CD8-positive, alpha-beta memory T cell (primary cell): Measurements from ENCODE around the gene HNRNPH1. TPM values are rescaled to one million over a fixed set of nuclear protein-coding genes. Genes with fewer than 3 reads are reported as not detected.
"Not testable (repeated sequence)": the region's sequence is repeated elsewhere in the genome, so short reads cannot be mapped to it uniquely, and the experiment has no call there.

Experiments
- CTCF ChIA-PET: fragments of 350-600 bp; sonication (Branson Sonifier 250); formaldehyde crosslinking; loops from one replicate; lab custom pipeline; 2021; ENCODE audit warnings: antibody characterized with exemption; lab: Charles Lee
- POLR2A ChIA-PET: fragments of 350-600 bp; sonication (Branson Sonifier 250); formaldehyde crosslinking; loops from one replicate; lab custom pipeline; 2021; ENCODE audit warnings: antibody characterized with exemption; lab: Charles Lee
- DNase-seq, 5 donors: peaks; one replicate each; pipeline versions ENCODE4 v3.0.0 to v3.0.0-alpha.2; 2020 to 2022; ENCODE audit warnings: mixed read lengths in 1 of 5
- H3K27ac ChIP-seq: one replicate; pipeline ENCODE4 v1.7.0; 2013; ENCODE audit warnings: low read depth, mild to moderate bottlenecking, low read length, moderate library complexity
- H3K27me3 ChIP-seq: 2 replicates; pipeline ENCODE4 v1.7.0; 2013; ENCODE audit warnings: low read length, mild to moderate bottlenecking; ENCODE audit not compliant: insufficient read depth, poor library complexity, severe bottlenecking
- H3K36me3 ChIP-seq: 2 replicates; pipeline ENCODE4 v1.7.0; 2013; ENCODE audit warnings: mild to moderate bottlenecking, low read length, moderate library complexity; ENCODE audit not compliant: insufficient read depth
- H3K4me1 ChIP-seq: 2 replicates; pipeline ENCODE4 v1.7.0; 2013; ENCODE audit warnings: mild to moderate bottlenecking, low read length, moderate library complexity; ENCODE audit not compliant: insufficient read depth
- H3K4me3 ChIP-seq: 2 replicates; pipeline ENCODE4 v1.7.0; 2013; ENCODE audit warnings: mild to moderate bottlenecking, low read length
- H3K9me3 ChIP-seq: 2 replicates; pipeline ENCODE4 v1.7.0; 2013; ENCODE audit warnings: mild to moderate bottlenecking, low read length
- H3K27ac Mint-ChIP-seq, 8 donors: one replicate each; pipeline ENCODE4 v1.8.0; 2020 to 2021; ENCODE audit warnings: mixed read lengths in 8 of 8, mild to moderate bottlenecking in 6 of 8, inconsistent platforms in 3 of 8, moderate library complexity in 3 of 8
- H3K27me3 Mint-ChIP-seq, 2 donors: one replicate each; pipeline ENCODE4 v1.8.0; 2020 to 2021; ENCODE audit warnings: mixed read lengths in 2 of 2, mild to moderate bottlenecking in 1 of 2, moderate library complexity in 1 of 2
- H3K36me3 Mint-ChIP-seq, 3 donors: one replicate each; pipeline ENCODE4 v1.8.0; 2020 to 2021; ENCODE audit warnings: mixed read lengths in 3 of 3, inconsistent platforms in 1 of 3, mild to moderate bottlenecking in 1 of 3
- H3K4me1 Mint-ChIP-seq, 3 donors: one replicate each; pipeline ENCODE4 v1.8.0; 2020 to 2021; ENCODE audit warnings: mixed read lengths in 3 of 3, inconsistent platforms in 1 of 3, mild to moderate bottlenecking in 1 of 3
- H3K4me3 Mint-ChIP-seq, 7 donors: one replicate each; pipeline ENCODE4 v1.8.0; 2020 to 2021; ENCODE audit warnings: mixed read lengths in 7 of 7, mild to moderate bottlenecking in 6 of 7, moderate library complexity in 4 of 7, inconsistent platforms in 2 of 7
- H3K9me3 Mint-ChIP-seq, 5 donors: one replicate each; pipeline ENCODE4 v1.8.0; 2020 to 2022; ENCODE audit warnings: mixed read lengths in 5 of 5, mild to moderate bottlenecking in 3 of 5, moderate library complexity in 2 of 5, inconsistent platforms in 1 of 5
- polyA plus RNA-seq: library from polyadenylated mRNA; unstranded; fragments of 300-500 nt; fragmentation: Illumina TruSeq; gene quantifications from one replicate; pipeline ENCODE4 v1.2.3, GENCODE V29; 2021
- total RNA-seq, 2 experiments: library from RNA; stranded (reverse); gene quantifications; one replicate each; pipeline ENCODE4 v1.2.3, GENCODE V29; 2021

The HNRNPH1 gene
- total and polyA plus RNA-seq, 3 experiments from 2014 or later = 103 to 961 (median 929) TPM

- CTCF ChIA-PET = interaction anchor here (1.2 to 3.4 kb wide), 2 partner anchors 12 to 29 kb away, joined by 4 to 26 read pairs; partner anchors contain the start of gene HNRNPH1
- H3K36me3 Mint-ChIP-seq, H3K27me3 Mint-ChIP-seq, H3K36me3 ChIP-seq, H3K4me3 ChIP-seq, H3K27me3 ChIP-seq, H3K9me3 ChIP-seq, H3K4me1 ChIP-seq, H3K27ac ChIP-seq, H3K9me3 Mint-ChIP-seq, H3K4me1 Mint-ChIP-seq: not testable (repeated sequence)
- DNase-seq = peak in 1 of 5 donors; percentile 22
- H3K27ac Mint-ChIP-seq = peak overlapping the region in 1 of 8 donors; percentile 47
- POLR2A ChIA-PET = interaction anchor here (1.0 to 1.1 kb wide), 2 partner anchors 10 to 13 kb away, joined by 3 to 4 read pairs; partner anchors contain the start of gene HNRNPH1
- H3K4me3 Mint-ChIP-seq = peak overlapping the region in 1 of 7 donors; percentile 34
Measured at GRCh38 chr5:179633501-179634369, 10.3 kb upstream of the HNRNPH1 start.

- no peaks in the 10 kb centered on the region for H3K27me3 ChIP-seq
- H3K9me3 Mint-ChIP-seq = peaks cover 0 to 4% (median 0%) of the 10 kb centered on the region in 5 donors
- peaks cover 21 to 41% (median 25%) of the 10 kb centered on the region in 3 donors for H3K36me3 Mint-ChIP-seq
- ChIA-PET POLR2A (interaction anchor here (0.6 to 5.3 kb wide), 4 partner anchors 12 to 75 kb away, joined by 3 to 51 read pairs (median 36); partner anchors contain the start of genes CANX and RUFY1), CTCF (no interaction called here)
- H3K9me3 ChIP-seq = no peaks in the 10 kb centered on the region
- H3K4me1 Mint-ChIP-seq = peaks cover 34 to 43% (median 41%) of the 10 kb centered on the region in 3 donors
- H3K4me3 Mint-ChIP-seq = peak overlapping the region in 6 of 7 donors; percentile 90 to 99 (median 97)
- H3K36me3 ChIP-seq = peaks cover 21% of the 10 kb centered on the region
- H3K27me3 Mint-ChIP-seq = peaks cover 0 to 14% of the 10 kb centered on the region in 2 donors
- H3K4me1 ChIP-seq = peaks cover 34% of the 10 kb centered on the region
- peak overlapping the region; percentile 73 for H3K4me3 ChIP-seq
- peak overlapping the region; percentile 95 to 100 (median 99) for H3K27ac Mint-ChIP-seq
- peak overlapping the region; percentile 97 for H3K27ac ChIP-seq
- DNase-seq = peak in 1 of 5 donors; percentile 36
Measured at GRCh38 chr5:179624841-179625271, 1.4 kb upstream of the HNRNPH1 start.

GRCh38 chr5:179623906-179624741 lies 653 bp upstream of the HNRNPH1 start:
- peaks cover 0 to 14% of the 10 kb centered on the region in 2 donors for H3K27me3 Mint-ChIP-seq
- DNase-seq = peak in 4 of 5 donors; percentile 22 to 75 (median 34)
- H3K27ac ChIP-seq = peak overlapping the region; percentile 97

GRCh38 chr5:179621551-179622214 lies 1.8 kb downstream of the HNRNPH1 start:
- H3K4me3 Mint-ChIP-seq = peak overlapping the region; percentile 90 to 99 (median 97)
- peaks cover 0 to 14% of the 10 kb centered on the region in 2 donors for H3K27me3 Mint-ChIP-seq
- H3K27me3 ChIP-seq = no peaks in the 10 kb centered on the region
- DNase-seq = peak in 1 of 5 donors; percentile 45
- H3K9me3 ChIP-seq = no peaks in the 10 kb centered on the region
- H3K4me1 Mint-ChIP-seq = peaks cover 65 to 72% (median 66%) of the 10 kb centered on the region in 3 donors
- H3K36me3 ChIP-seq = peaks cover 49% of the 10 kb centered on the region
- H3K27ac ChIP-seq = peak overlapping the region; percentile 75
- CTCF ChIA-PET = interaction anchor here (1.4 to 4.3 kb wide), 4 partner anchors 9 to 110 kb away, joined by 3 to 27 read pairs (median 16); no protein-coding TSS in a partner anchor
- peaks cover 40 to 70% (median 44%) of the 10 kb centered on the region in 3 donors for H3K36me3 Mint-ChIP-seq
- H3K4me3 ChIP-seq = peak overlapping the region; percentile 58
- peaks cover 0 to 4% (median 0%) of the 10 kb centered on the region in 5 donors for H3K9me3 Mint-ChIP-seq
- POLR2A ChIA-PET = interaction anchor here (0.8 to 5.3 kb wide), 6 partner anchors 9 to 199 kb away, joined by 3 to 51 read pairs (median 10); partner anchors contain the start of genes MAML1, RUFY1 and SQSTM1
- peaks cover 64% of the 10 kb centered on the region for H3K4me1 ChIP-seq
- H3K27ac Mint-ChIP-seq = peak overlapping the region; percentile 94 to 100 (median 98)

More at GRCh38 chr5:179623906-179624741, 653 bp upstream of the HNRNPH1 start:
- Mint-ChIP-seq H3K27ac (peak overlapping the region; percentile 95 to 100 (median 99)), H3K4me3 (peak overlapping the region; percentile 90 to 99 (median 97)), H3K9me3 (peaks cover 0 to 4% (median 0%) of the 10 kb centered on the region in 5 donors), H3K36me3 (peaks cover 23 to 47% (median 30%) of the 10 kb centered on the region in 3 donors), H3K4me1 (peaks cover 41 to 49% (median 47%) of the 10 kb centered on the region in 3 donors)
- Histone ChIP-seq H3K27me3 (no peaks in the 10 kb centered on the region), H3K9me3 (no peaks in the 10 kb centered on the region), H3K4me3 (peak overlapping the region; percentile 73), H3K36me3 (peaks cover 25% of the 10 kb centered on the region), H3K4me1 (peaks cover 41% of the 10 kb centered on the region)
- ChIA-PET POLR2A (interaction anchor here (0.5 to 5.3 kb wide), 26 partner anchors 8 to 1420 kb away, joined by 3 to 51 read pairs (median 4); partner anchors contain the start of genes CANX, HNRNPAB, LTC4S and MAML1), CTCF (interaction anchor here (0.9 to 4.3 kb wide), 11 partner anchors 8 to 195 kb away, joined by 3 to 27 read pairs (median 3); partner anchors contain the start of gene RUFY1)

- DNase-seq = peak in 1 of 5 donors; percentile 13
- ChIA-PET POLR2A (interaction anchor here (0.8 to 5.3 kb wide), 5 partner anchors 8 to 200 kb away, joined by 3 to 51 read pairs (median 7); partner anchors contain the start of genes MAML1 and SQSTM1), CTCF (interaction anchor here (1.2 to 4.3 kb wide), 4 partner anchors 8 to 111 kb away, joined by 3 to 27 read pairs (median 14); no protein-coding TSS in a partner anchor)
- Mint-ChIP-seq H3K4me1 (peaks cover 74 to 81% (median 74%) of the 10 kb centered on the region in 3 donors), H3K27ac (peak overlapping the region; percentile 94 to 100 (median 98)), H3K9me3 (peaks cover 0 to 4% (median 0%) of the 10 kb centered on the region in 5 donors), H3K4me3 (peak overlapping the region; percentile 90 to 99 (median 97)), H3K27me3 (peaks cover 0 to 14% of the 10 kb centered on the region in 2 donors), H3K36me3 (peaks cover 43 to 78% (median 52%) of the 10 kb centered on the region in 3 donors)
- Histone ChIP-seq H3K4me1 (peaks cover 73% of the 10 kb centered on the region), H3K27me3 (no peaks in the 10 kb centered on the region), H3K27ac (peak overlapping the region; percentile 75), H3K9me3 (no peaks in the 10 kb centered on the region), H3K36me3 (peaks cover 56% of the 10 kb centered on the region), H3K4me3 (peak overlapping the region; percentile 58)
Measured at GRCh38 chr5:179620703-179621350, 2.6 kb downstream of the HNRNPH1 start.

- Mint-ChIP-seq H3K4me1 (peaks cover 77 to 85% (median 79%) of the 10 kb centered on the region in 3 donors), H3K27me3 (peaks cover 0 to 14% of the 10 kb centered on the region in 2 donors), H3K9me3 (peaks cover 0 to 4% (median 0%) of the 10 kb centered on the region in 5 donors), H3K4me3 (peak overlapping the region; percentile 90 to 99 (median 97)), H3K27ac (peak overlapping the region; percentile 17 to 100 (median 98)), H3K36me3 (peaks cover 47 to 83% (median 55%) of the 10 kb centered on the region in 3 donors)
- Histone ChIP-seq H3K9me3 (no peaks in the 10 kb centered on the region), H3K4me1 (peaks cover 74% of the 10 kb centered on the region), H3K27ac (peak overlapping the region; percentile 0), H3K36me3 (peaks cover 61% of the 10 kb centered on the region), H3K27me3 (no peaks in the 10 kb centered on the region), H3K4me3 (peak overlapping the region; percentile 58)
- POLR2A ChIA-PET = interaction anchor here (0.8 to 5.3 kb wide), 4 partner anchors 8 to 201 kb away, joined by 3 to 51 read pairs (median 10); partner anchors contain the start of gene SQSTM1
- CTCF ChIA-PET = interaction anchor here (1.2 to 4.3 kb wide), 2 partner anchors 12 to 58 kb away, joined by 3 to 26 read pairs; no protein-coding TSS in a partner anchor
- no peak for DNase-seq
Measured at GRCh38 chr5:179620293-179620692, 3.2 kb downstream of the HNRNPH1 start.
